Ovary (tissue), 3 donors: ENCODE results near the gene PI4KA.

ENCODE experiments used
- CTCF ChIP-seq, 3 donors: fragments of 450-650 bp in 2 of 3; fragments of 200-600 bp in 1 of 3; IDR thresholded peaks; one replicate each; pipeline versions ENCODE4 v1.5.1 to v1.8.0; 2016 to 2022; ENCODE audit warnings: antibody characterized with exemption in 3 of 3, mild to moderate bottlenecking in 1 of 3
- EP300 ChIP-seq: sonication (generic); formaldehyde crosslinking; IDR thresholded peaks from one replicate; pipeline ENCODE4 v1.6.1; 2017; ENCODE audit warnings: antibody characterized with exemption
- POLR2A ChIP-seq: fragments of 450-650 bp; IDR thresholded peaks from one replicate; pipeline ENCODE4 v1.6.1; 2017; ENCODE audit warnings: antibody characterized with exemption, mild to moderate bottlenecking, moderate library complexity
- donor health status: DM: no; HTN: no; CAD: no.

GRCh38 chr22:20857247-20857643 is 1.4 kb downstream of the PI4KA start:
- no peak for TF ChIP-seq POLR2A
- TF ChIP-seq CTCF (IDR thresholded peaks at IDR 0.05): no peak
- no peak for TF ChIP-seq EP300
